HG03045 (cell line): ENCODE measurements around the gene METTL25B.

ENCODE experiments used
- ATAC-seq: cut with Tn5 transposase; IDR thresholded peaks from one replicate; pipeline ENCODE4 v1.9.1; 2021; ENCODE audit warnings: mild to moderate bottlenecking, moderate library complexity; ENCODE audit not compliant: unreplicated experiment

METTL25B gene

GRCh38 chr1:156700736-156701531 lies 27.3 kb upstream of the METTL25B start:
- ATAC-seq: no peak

- ATAC-seq: no peak
Measured at GRCh38 chr1:156703336-156703735, 24.9 kb upstream of the METTL25B start.

- ATAC-seq: no peak
Measured at GRCh38 chr1:156703741-156704140, 24.5 kb upstream of the METTL25B start.

GRCh38 chr1:156704166-156704711 lies 24.0 kb upstream of the METTL25B start:
- ATAC-seq: no peak

- ATAC-seq: no peak
Measured at GRCh38 chr1:156704930-156705320, 23.3 kb upstream of the METTL25B start.

- ATAC-seq: no peak
Measured at GRCh38 chr1:156705321-156705917, 22.9 kb upstream of the METTL25B start, which contains the start of gene CRABP2. CRABP2 (minus strand) TSS chr1:156705583; CDS start chr1:156705446, 137 bp downstream.

GRCh38 chr1:156705918-156706656 lies 22.2 kb upstream of the METTL25B start:
- ATAC-seq: no peak

- ATAC-seq: no peak
Measured at GRCh38 chr1:156706657-156707416, 21.4 kb upstream of the METTL25B start.

- no peak for ATAC-seq
Measured at GRCh38 chr1:156707417-156708217, 20.7 kb upstream of the METTL25B start.

- no peak for ATAC-seq
Measured at GRCh38 chr1:156708218-156708661, 20.0 kb upstream of the METTL25B start.

GRCh38 chr1:156709031-156709430 lies 19.2 kb upstream of the METTL25B start:
- ATAC-seq: no peak

- ATAC-seq: no peak
Measured at GRCh38 chr1:156709757-156710489, 18.3 kb upstream of the METTL25B start.

GRCh38 chr1:156711011-156711817 lies 17.1 kb upstream of the METTL25B start:
- no peak for ATAC-seq

- no peak for ATAC-seq
Measured at GRCh38 chr1:156712626-156713025, 15.6 kb upstream of the METTL25B start.

- ATAC-seq: no peak
Measured at GRCh38 chr1:156714830-156715229, 13.4 kb upstream of the METTL25B start.

GRCh38 chr1:156717351-156717750 lies 10.9 kb upstream of the METTL25B start:
- ATAC-seq: no peak

- ATAC-seq: no peak
Measured at GRCh38 chr1:156721131-156721530, 7.1 kb upstream of the METTL25B start.

GRCh38 chr1:156721535-156721934 lies 6.7 kb upstream of the METTL25B start:
- ATAC-seq: no peak
